Measurements from ENCODE around the gene ZNF423.

- TF ChIP-seq, protein P1, sequence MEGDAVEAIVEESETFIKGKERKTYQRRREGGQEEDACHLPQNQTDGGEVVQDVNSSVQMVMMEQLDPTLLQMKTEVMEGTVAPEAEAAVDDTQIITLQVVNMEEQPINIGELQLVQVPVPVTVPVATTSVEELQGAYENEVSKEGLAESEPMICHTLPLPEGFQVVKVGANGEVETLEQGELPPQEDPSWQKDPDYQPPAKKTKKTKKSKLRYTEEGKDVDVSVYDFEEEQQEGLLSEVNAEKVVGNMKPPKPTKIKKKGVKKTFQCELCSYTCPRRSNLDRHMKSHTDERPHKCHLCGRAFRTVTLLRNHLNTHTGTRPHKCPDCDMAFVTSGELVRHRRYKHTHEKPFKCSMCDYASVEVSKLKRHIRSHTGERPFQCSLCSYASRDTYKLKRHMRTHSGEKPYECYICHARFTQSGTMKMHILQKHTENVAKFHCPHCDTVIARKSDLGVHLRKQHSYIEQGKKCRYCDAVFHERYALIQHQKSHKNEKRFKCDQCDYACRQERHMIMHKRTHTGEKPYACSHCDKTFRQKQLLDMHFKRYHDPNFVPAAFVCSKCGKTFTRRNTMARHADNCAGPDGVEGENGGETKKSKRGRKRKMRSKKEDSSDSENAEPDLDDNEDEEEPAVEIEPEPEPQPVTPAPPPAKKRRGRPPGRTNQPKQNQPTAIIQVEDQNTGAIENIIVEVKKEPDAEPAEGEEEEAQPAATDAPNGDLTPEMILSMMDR (CRISPR knock-in tag; IDR thresholded peaks at IDR 0.05), result no peak
- no peak for TF ChIP-seq FLYWCH1 (CRISPR knock-in tag; IDR thresholded peaks at IDR 0.05)
Observed at GRCh38 chr16:49502136-49502881, 353.6 kb downstream of the ZNF423 start.

Data from HepG2 (cell line).